ENCODE results near the gene FKBP5. TPM values are rescaled to one million over a fixed set of nuclear protein-coding genes. Genes with fewer than 3 reads are reported as not detected.
"Not testable (repeated sequence)": the region's sequence is repeated elsewhere in the genome, so short reads cannot be mapped to it uniquely, and the experiment has no call there.

FKBP5 gene
- total RNA-seq: 22.5 and 22.9 TPM in 2 replicates

DNA sequence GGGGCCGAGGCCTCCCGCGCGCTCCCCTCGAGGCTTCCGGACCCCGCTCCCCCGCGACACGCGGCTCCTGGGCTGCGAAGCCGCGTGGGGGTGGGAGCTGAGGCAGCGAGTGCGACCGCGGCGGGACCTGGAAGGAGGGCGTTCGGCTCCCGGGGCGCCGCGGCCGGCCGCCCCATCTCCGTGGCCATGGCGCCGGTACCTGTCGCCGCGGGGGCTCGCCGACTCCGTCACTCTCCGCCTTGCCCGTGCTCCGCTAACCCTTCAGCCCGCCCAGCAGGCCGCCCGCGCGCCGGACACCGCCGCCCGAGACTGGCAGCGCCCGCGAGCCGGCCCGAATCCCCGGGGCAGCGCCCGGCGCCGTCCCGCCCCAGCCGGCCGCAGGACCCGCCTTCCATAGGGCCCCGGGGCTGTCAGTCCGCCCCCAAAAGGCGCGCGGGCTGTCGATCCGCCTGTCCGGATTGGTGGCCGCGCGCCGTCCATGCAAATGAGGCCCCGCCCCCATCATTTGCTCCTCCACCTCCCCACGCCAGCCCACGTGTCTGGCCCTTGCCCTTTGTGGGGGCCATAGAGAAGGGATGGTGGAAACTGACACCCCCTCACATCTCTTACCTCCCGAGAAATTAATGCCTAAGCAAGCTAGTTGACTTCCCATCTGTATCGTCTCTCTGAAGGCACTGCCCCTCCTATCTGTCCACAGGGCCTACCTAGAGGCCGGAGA, at the start of gene FKBP5:
Gene FKBP5 (minus strand): TSS at position 311 of the 718 bp plus-strand sequence. CDS start 46,091 bp downstream, outside the sequence.
- DNase-seq (ENCODE audit: extremely low read depth, low read depth, low spot score): no peak

- DNase-seq (ENCODE audit: extremely low read depth, low read depth, low spot score): no peak
These were observed 48.9 kb upstream of the FKBP5 start for GRCh38 chr6:35737413-35738211.

DNA sequence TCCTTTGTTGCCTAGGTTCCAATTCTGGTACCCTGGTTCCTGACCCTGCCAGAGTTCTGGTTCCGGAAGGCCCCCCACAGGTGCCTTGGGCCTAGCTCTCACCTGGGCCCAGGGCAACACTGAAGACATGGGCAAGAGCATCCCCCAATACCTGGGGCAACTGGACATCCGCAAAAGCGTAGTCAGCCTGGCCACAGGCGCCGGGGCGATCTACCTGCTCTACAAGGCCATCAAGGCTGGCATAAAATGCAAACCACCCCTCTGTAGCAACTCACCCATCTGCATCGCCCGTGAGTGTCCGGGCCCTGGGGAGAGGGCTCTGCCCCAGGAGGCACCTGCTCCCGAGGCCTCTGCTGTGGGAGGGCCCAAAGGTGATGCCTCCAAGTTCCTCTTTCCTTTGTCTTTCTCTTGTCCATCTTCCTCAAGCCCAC, 48.3 kb upstream of the FKBP5 start, which contains the start of gene ARMC12:
Gene ARMC12 (plus strand): TSS at position 51 of the 431 bp plus-strand sequence. CDS start 77 bp downstream, at position 128.
- no peak for DNase-seq (ENCODE audit: extremely low read depth, low read depth, low spot score)

DNA sequence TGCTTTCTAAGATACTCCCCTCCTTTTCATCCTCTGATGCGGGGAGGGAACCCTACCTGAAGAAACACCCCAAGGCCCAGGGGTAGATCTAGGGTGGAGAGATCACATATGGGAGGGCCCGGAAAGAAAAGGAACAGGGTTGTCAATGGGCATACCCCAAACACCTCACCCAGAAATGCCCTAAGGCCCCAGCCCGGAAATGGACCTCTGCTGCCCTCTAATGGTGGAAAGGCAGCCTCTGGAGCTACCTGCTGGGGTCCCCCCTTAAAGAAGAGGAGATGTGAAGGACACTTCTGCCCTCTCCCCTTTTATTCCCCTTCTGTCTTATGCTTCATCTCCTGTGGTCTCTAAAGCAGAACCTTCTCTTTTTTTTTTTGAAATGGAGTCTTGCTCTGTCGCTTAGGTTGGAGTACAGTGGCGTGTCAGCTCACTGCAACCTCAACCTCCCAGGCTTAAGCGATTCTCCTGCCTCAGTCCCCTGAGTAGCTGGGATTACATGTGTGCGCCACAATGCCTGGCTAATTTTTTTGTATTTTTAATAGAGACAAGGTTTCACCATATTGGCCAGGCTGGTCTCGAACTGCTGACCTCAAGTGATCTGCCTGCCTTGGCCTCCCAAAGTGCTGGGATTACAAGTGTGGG, 47.7 kb upstream of the FKBP5 start:
- no peak for DNase-seq (ENCODE audit: extremely low read depth, low read depth, low spot score)

DNA sequence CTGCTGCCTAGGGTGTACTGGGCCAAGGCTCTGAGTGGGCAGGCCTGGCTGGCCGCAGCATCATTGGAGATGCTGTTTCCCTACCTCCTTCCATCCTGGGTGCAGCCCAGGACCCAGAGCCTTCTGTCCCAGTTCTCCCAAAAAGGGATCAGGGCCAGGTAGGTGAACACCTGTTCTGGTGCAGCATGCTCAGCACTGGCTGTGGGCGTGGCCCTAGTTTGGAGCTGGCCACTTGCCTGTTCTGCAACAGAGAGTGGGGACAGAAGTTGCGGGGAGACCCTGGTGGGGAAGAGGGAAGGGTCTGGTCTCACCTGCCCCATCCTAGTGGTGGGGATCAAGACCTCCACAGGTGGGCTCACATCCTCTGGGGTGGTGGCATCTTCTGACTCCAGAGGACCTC, 46.7 kb upstream of the FKBP5 start:
- no peak for DNase-seq (ENCODE audit: extremely low read depth, low read depth, low spot score)

GRCh38 chr6:35734319-35734718, 45.6 kb upstream of the FKBP5 start:
- not testable (repeated sequence) for DNase-seq (ENCODE audit: extremely low read depth, low read depth, low spot score)

- DNase-seq (ENCODE audit: extremely low read depth, low read depth, low spot score): no peak
These were observed 44.9 kb upstream of the FKBP5 start for GRCh38 chr6:35733633-35734032.

GRCh38 chr6:35731736-35732532, 43.2 kb upstream of the FKBP5 start:
- peak; percentile 83 for DNase-seq (ENCODE audit: extremely low read depth, low read depth, low spot score)

DNA sequence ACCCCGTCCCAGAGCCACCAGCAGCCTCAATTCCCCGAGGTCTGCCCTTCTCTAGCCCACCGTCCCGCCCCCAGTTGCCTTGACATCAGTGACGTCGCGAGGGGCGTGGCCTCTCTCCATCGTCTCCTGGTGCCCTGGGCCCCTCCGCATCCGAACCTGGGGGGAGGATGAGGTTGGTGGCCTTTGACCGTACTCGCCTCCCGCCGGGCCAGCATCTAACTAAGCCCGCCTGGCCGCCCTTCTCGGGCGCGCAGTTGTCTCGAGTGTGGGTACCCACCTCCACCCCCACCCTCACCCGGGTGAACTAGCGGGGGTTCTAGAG, 42.7 kb upstream of the FKBP5 start:
- no peak for DNase-seq (ENCODE audit: extremely low read depth, low read depth, low spot score)

DNA sequence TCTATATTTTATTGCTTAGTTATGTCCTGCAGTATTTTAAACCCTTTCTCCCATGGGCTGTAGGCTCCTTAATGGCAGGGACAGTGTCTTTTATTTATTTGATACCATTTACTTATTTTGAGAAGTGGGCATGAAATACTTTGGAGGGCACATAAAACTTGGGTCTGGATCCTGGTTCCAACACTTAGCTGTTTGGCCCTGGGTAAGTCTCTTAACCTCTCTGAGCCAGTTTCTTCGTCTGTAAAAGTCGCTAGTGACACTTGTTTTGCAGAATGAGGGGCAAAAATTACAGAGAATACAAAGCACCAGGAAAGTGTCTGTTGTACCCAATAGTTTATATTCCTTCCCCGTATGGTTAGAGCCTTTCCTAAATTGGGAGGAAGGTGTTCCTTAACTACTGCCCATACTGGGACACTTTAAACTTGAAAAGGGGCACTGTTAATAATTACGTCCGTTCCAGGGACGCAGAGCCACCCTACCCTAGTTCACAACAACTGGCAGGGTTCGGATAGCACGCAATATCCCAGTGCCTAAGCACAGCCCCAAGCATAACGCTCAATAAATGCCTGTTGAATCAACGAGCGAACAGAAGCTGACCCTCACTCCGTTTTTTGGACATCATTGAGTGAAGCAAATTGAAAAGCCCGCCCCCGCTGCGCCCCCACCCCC, 42.2 kb upstream of the FKBP5 start:
- no peak for DNase-seq (ENCODE audit: extremely low read depth, low read depth, low spot score)

- no peak for DNase-seq (ENCODE audit: extremely low read depth, low read depth, low spot score)
These were observed 41.0 kb upstream of the FKBP5 start for GRCh38 chr6:35729722-35730121.

GRCh38 chr6:35728683-35729678, 40.3 kb upstream of the FKBP5 start:
- no peak for DNase-seq (ENCODE audit: extremely low read depth, low read depth, low spot score)

DNA sequence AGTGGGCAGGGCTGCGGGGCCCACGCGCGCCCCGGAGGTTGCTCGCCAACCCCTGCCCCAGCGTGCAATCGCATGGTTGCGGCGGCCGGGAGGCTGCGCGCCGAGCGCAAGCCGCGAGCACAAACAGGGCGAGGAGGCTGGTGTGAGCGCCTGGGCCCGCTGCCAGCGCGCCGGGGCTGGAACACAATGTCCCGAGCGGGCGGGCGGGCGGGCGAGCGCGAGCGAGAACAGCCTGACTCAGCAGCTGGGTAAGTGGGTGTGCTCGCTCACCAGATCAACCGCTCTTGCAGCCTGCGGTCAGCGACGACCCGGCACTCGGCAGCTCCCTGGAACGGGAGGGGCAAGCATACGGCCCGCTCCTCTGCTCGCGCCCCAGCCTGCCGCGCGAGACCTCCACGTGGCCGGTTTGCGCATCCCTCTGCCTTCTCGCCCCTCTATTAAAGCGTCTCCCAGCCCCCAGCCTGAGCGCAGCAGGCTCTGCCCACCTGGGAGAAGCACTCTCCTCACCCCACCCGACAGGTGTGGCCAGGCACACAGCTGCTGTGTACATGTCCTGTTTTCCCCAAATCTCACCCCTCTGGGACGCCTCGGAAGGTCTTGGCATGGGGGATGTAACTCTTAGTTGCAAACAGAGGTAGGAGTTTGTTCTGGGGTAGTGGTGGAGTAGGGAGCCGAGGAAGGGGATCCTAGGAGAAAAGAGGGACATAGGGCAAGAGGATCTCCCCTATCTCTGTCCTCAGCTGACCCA, 39.4 kb upstream of the FKBP5 start:
- no peak for DNase-seq (ENCODE audit: extremely low read depth, low read depth, low spot score)

GRCh38 chr6:35727231-35727934, 38.7 kb upstream of the FKBP5 start:
- no peak for DNase-seq (ENCODE audit: extremely low read depth, low read depth, low spot score)

- no peak for DNase-seq (ENCODE audit: extremely low read depth, low read depth, low spot score)
These were observed 37.2 kb upstream of the FKBP5 start for GRCh38 chr6:35725721-35726438.

DNA sequence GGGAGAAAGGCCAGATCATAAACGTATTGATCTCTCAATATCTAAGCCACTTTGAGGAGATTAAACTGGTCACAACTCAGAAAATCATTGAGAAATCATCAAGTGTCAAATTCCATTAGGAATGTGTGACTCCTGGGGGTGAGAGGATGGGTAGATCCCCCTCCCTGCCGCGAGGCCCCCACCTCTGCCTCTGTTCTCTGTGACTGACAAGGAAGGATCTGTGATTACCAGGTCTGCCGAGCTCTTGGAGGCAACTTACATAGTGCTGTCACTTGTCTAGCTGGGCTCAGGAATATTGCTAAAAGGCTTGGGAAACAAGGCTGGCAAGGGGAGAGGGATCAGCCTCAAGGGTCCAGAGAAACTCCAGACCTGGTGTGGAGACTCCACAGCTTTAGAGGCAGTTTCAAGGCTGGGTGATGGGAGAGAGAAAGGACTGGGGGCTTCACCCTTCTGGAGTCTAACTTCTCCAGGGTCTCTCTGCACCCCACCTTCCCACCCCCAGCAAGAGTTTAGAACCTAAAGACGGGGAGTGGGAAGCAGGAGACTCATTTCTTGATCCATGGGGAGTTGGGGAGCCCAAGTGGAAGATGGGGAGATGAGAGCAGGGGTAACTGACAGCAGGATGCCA, 36.5 kb upstream of the FKBP5 start:
- no peak for DNase-seq (ENCODE audit: extremely low read depth, low read depth, low spot score)

- no peak for DNase-seq (ENCODE audit: extremely low read depth, low read depth, low spot score)
These were observed 35.8 kb upstream of the FKBP5 start for GRCh38 chr6:35724471-35724870.
